Measurements from ENCODE around the gene RBMS1. TPM values are rescaled to one million over a fixed set of nuclear protein-coding genes. Genes with fewer than 3 reads are reported as not detected.

The RBMS1 gene
- total RNA-seq, 1 experiment from 2014 or later: 61.9 TPM

DNA sequence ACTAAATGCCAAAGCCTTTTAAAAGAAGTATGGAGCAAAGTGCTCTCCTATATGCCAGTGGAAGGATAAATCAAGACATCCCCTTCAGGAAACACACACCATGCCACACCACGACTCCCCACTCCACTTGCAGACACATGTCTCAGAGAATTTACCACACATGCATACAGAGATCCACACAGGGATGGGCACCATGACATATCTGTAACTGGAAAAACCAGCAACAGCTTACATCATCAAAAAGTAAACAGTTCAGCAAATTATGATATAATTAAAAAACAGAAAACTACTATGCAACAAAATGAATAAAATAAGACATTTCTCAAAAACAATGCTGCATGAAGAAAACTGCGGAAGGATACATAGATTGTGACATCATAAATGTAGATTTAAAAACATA, 29.6 kb downstream of the RBMS1 start:
- BruUV-seq (replicated peaks): no TSS peak
- Mint-ChIP-seq H3K36me3 (ENCODE audit: insufficient read depth, unreplicated experiment) (no peaks in the 10 kb centered on the region), H3K4me1 (ENCODE audit: low read depth, unreplicated experiment) (peaks cover 19% of the 10 kb centered on the region), H3K27me3 (ENCODE audit: unreplicated experiment) (no peaks in the 10 kb centered on the region), H3K9me3 (ENCODE audit: low read depth, unreplicated experiment) (no peaks in the 10 kb centered on the region), H3K27ac (ENCODE audit: unreplicated experiment) (no peak overlapping the region), H3K4me3 (ENCODE audit: low read depth, unreplicated experiment) (no peak overlapping the region)
- CTCF ChIA-PET: no interaction called here
- intact Hi-C loops (cut with micrococcal nuclease; ENCODE audit: unreplicated experiment): no loop called here
- DNase-seq: no peak
- TF ChIP-seq, protein P1, sequence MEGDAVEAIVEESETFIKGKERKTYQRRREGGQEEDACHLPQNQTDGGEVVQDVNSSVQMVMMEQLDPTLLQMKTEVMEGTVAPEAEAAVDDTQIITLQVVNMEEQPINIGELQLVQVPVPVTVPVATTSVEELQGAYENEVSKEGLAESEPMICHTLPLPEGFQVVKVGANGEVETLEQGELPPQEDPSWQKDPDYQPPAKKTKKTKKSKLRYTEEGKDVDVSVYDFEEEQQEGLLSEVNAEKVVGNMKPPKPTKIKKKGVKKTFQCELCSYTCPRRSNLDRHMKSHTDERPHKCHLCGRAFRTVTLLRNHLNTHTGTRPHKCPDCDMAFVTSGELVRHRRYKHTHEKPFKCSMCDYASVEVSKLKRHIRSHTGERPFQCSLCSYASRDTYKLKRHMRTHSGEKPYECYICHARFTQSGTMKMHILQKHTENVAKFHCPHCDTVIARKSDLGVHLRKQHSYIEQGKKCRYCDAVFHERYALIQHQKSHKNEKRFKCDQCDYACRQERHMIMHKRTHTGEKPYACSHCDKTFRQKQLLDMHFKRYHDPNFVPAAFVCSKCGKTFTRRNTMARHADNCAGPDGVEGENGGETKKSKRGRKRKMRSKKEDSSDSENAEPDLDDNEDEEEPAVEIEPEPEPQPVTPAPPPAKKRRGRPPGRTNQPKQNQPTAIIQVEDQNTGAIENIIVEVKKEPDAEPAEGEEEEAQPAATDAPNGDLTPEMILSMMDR (IDR thresholded peaks at IDR 0.05; ENCODE audit: unreplicated experiment): no peak

DNA sequence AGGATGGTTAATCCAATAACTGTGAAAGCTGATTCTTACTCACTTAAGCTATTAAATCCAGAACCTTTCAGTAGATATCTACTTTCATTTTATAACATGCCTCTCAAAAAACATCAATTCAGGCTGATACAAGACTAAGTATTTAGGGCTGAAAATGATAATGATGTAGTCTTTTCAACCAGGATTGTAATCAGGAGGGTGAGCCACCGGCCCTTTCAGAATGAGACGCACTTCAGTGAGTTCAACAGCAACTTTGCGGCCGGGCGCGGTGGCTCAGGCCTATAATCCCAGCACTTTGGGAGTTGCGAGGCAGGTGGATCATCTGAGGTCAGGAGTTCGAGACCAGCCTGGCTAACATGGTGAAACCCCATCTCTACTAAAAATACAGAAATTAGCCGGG, 30.4 kb downstream of the RBMS1 start:
- no TSS peak for BruUV-seq (replicated peaks)
- Mint-ChIP-seq H3K36me3 (ENCODE audit: insufficient read depth, unreplicated experiment) (no peaks in the 10 kb centered on the region), H3K4me1 (ENCODE audit: low read depth, unreplicated experiment) (peaks cover 19% of the 10 kb centered on the region), H3K9me3 (ENCODE audit: low read depth, unreplicated experiment) (no peaks in the 10 kb centered on the region), H3K27me3 (ENCODE audit: unreplicated experiment) (no peaks in the 10 kb centered on the region), H3K4me3 (ENCODE audit: low read depth, unreplicated experiment) (no peak overlapping the region), H3K27ac (ENCODE audit: unreplicated experiment) (no peak overlapping the region)
- intact Hi-C loops (cut with micrococcal nuclease; ENCODE audit: unreplicated experiment): no loop called here
- TF ChIP-seq, protein P1 (IDR thresholded peaks at IDR 0.05; ENCODE audit: unreplicated experiment): no peak
- CTCF ChIA-PET: no interaction called here
- DNase-seq: no peak

DNA sequence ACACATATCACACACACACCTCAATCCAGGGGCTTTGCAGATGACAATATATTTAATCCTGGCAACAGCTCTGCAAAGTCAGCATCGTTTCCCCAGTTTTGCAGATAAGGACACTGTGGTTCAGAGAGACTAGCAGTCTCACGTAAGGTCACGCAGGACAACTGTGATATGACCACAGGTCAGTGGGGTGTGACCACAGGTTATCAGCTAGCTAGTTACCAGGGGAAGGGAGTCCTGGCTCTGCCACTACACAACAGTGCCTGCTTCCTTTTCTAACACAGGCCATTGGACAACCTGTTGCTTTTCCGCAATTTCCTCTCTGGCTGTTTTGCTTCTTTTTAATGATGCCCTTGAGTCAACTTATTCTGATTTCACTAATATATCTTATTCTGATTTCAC, 33.3 kb downstream of the RBMS1 start:
- BruUV-seq (replicated peaks): no TSS peak
- no peak overlapping the region for H3K4me3 Mint-ChIP-seq (ENCODE audit: low read depth, unreplicated experiment)
- intact Hi-C loops (cut with micrococcal nuclease; ENCODE audit: unreplicated experiment): no loop called here
- no peaks in the 10 kb centered on the region for H3K9me3 Mint-ChIP-seq (ENCODE audit: low read depth, unreplicated experiment)
- TF ChIP-seq, protein P1 (IDR thresholded peaks at IDR 0.05; ENCODE audit: unreplicated experiment): no peak
- H3K27ac Mint-ChIP-seq (ENCODE audit: unreplicated experiment): no peak overlapping the region
- peaks cover 27% of the 10 kb centered on the region for H3K4me1 Mint-ChIP-seq (ENCODE audit: low read depth, unreplicated experiment)
- no peak for DNase-seq
- H3K36me3 Mint-ChIP-seq (ENCODE audit: insufficient read depth, unreplicated experiment): no peaks in the 10 kb centered on the region
- CTCF ChIA-PET: no interaction called here
- no peaks in the 10 kb centered on the region for H3K27me3 Mint-ChIP-seq (ENCODE audit: unreplicated experiment)

DNA sequence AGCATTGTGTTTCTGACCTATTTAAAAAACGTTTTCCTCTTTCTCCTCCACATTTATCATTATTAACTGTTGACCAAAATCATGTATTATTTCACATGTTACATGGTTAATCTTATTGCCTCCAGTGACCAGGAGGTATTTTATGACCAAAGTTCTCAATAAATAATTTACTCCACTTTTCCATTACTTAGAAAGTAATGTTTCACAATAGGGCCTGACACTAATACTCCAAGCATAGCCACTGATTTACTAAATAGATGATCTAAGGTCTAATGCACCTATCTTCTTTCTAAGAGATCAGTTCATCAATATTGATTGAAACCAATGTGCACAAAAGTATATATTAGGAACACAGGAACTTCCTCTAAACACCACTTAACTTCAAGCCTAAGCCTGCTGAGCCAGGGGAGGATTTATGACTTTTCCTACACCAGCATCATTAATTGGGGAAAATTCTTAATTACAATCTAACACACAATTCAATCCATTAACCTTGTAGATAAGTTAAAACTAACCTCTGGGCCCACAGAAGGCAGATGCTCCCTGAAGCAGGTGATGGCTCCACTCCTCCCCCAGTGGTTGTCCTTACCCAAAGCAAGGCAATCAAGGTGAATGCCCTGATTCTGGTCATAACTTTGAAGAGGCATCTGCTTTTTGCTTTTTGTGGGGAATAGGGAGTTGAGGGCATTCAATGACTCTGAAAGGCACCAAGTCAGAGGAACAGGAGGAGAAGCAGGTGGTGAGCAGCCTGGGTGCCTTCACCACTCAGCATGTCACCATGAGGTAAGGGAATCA, 33.9 kb downstream of the RBMS1 start:
- Mint-ChIP-seq H3K4me3 (ENCODE audit: low read depth, unreplicated experiment) (no peak overlapping the region), H3K27me3 (ENCODE audit: unreplicated experiment) (no peaks in the 10 kb centered on the region), H3K36me3 (ENCODE audit: insufficient read depth, unreplicated experiment) (no peaks in the 10 kb centered on the region), H3K9me3 (ENCODE audit: low read depth, unreplicated experiment) (no peaks in the 10 kb centered on the region), H3K27ac (ENCODE audit: unreplicated experiment) (no peak overlapping the region), H3K4me1 (ENCODE audit: low read depth, unreplicated experiment) (peaks cover 27% of the 10 kb centered on the region)
- TF ChIP-seq, protein P1 (IDR thresholded peaks at IDR 0.05; ENCODE audit: unreplicated experiment): no peak
- intact Hi-C loops (cut with micrococcal nuclease; ENCODE audit: unreplicated experiment): no loop called here
- BruUV-seq (replicated peaks): no TSS peak
- CTCF ChIA-PET: no interaction called here
- DNase-seq: no peak

Data from Calu3 (cell line).